Mucosa of stomach (tissue), 1 donor: ENCODE measurements around the gene RMND5A.
"Not testable (repeated sequence)": the region's sequence is repeated elsewhere in the genome, so short reads cannot be mapped to it uniquely, and the experiment has no call there.

Experiments
- H3K27me3 ChIP-seq: one replicate; pipeline ENCODE4 v1.7.0; 2013; ENCODE audit warnings: mild to moderate bottlenecking, low read length; ENCODE audit not compliant: control insufficient read depth, insufficient read depth
- H3K36me3 ChIP-seq: one replicate; pipeline ENCODE4 v1.7.0; 2013; ENCODE audit warnings: low read length; ENCODE audit not compliant: control insufficient read depth, insufficient read depth
- H3K4me1 ChIP-seq: one replicate; pipeline ENCODE4 v1.7.0; 2013; ENCODE audit warnings: mild to moderate bottlenecking, low read length; ENCODE audit not compliant: control insufficient read depth, insufficient read depth
- H3K4me3 ChIP-seq: one replicate; pipeline ENCODE4 v1.7.0; 2013; ENCODE audit warnings: low read length
- H3K9ac ChIP-seq: one replicate; pipeline ENCODE4 v1.7.0; 2013; ENCODE audit warnings: mild to moderate bottlenecking, low read length, moderate library complexity
- H3K9me3 ChIP-seq: one replicate; pipeline ENCODE4 v1.7.0; 2013; ENCODE audit warnings: mild to moderate bottlenecking, low read length, moderate library complexity; ENCODE audit not compliant: control insufficient read depth
- donor health status: Pancreatic carcinoma.

Gene RMND5A

GRCh38 chr2:86686905-86687304 is 33.2 kb upstream of the RMND5A start:
- H3K27me3 ChIP-seq: no peaks in the 10 kb centered on the region
- no peaks in the 10 kb centered on the region for H3K9me3 ChIP-seq

GRCh38 chr2:86695053-86695691 is 24.9 kb upstream of the RMND5A start:
- Histone ChIP-seq H3K4me1 (peaks cover 11% of the 10 kb centered on the region), H3K36me3 (no peaks in the 10 kb centered on the region), H3K9ac (no peak overlapping the region), H3K9me3 (no peaks in the 10 kb centered on the region), H3K4me3 (no peak overlapping the region), H3K27me3 (no peaks in the 10 kb centered on the region)

More at GRCh38 chr2:86686905-86687304, 33.2 kb upstream of the RMND5A start:
- Histone ChIP-seq H3K4me3 (no peak overlapping the region), H3K4me1 (no peaks in the 10 kb centered on the region), H3K9ac (no peak overlapping the region), H3K36me3 (no peaks in the 10 kb centered on the region)

- Histone ChIP-seq H3K27me3 (no peaks in the 10 kb centered on the region), H3K9ac (no peak overlapping the region), H3K9me3 (no peaks in the 10 kb centered on the region), H3K36me3 (no peaks in the 10 kb centered on the region), H3K4me1 (peaks cover 11% of the 10 kb centered on the region), H3K4me3 (no peak overlapping the region)
These were observed 22.5 kb upstream of the RMND5A start for GRCh38 chr2:86697551-86698104.

GRCh38 chr2:86700690-86701089 is 19.4 kb upstream of the RMND5A start:
- Histone ChIP-seq H3K4me3 (no peak overlapping the region), H3K36me3 (no peaks in the 10 kb centered on the region), H3K27me3 (no peaks in the 10 kb centered on the region), H3K9me3 (no peaks in the 10 kb centered on the region), H3K4me1 (peaks cover 35% of the 10 kb centered on the region), H3K9ac (no peak overlapping the region)

- peak overlapping the region; percentile 54 for H3K9ac ChIP-seq
These were observed 16.3 kb upstream of the RMND5A start for GRCh38 chr2:86703704-86704361.

GRCh38 chr2:86704459-86704971 is 15.6 kb upstream of the RMND5A start:
- Histone ChIP-seq H3K4me1 (peaks cover 24% of the 10 kb centered on the region), H3K9me3 (no peaks in the 10 kb centered on the region), H3K4me3 (no peak overlapping the region), H3K27me3 (no peaks in the 10 kb centered on the region), H3K9ac (peak overlapping the region; percentile 54), H3K36me3 (no peaks in the 10 kb centered on the region)

More at GRCh38 chr2:86703704-86704361, 16.3 kb upstream of the RMND5A start:
- Histone ChIP-seq H3K36me3 (no peaks in the 10 kb centered on the region), H3K4me1 (peaks cover 24% of the 10 kb centered on the region), H3K4me3 (no peak overlapping the region), H3K9me3 (no peaks in the 10 kb centered on the region), H3K27me3 (no peaks in the 10 kb centered on the region)

- Histone ChIP-seq H3K4me1 (peaks cover 24% of the 10 kb centered on the region), H3K9ac (no peak overlapping the region), H3K4me3 (no peak overlapping the region), H3K27me3 (no peaks in the 10 kb centered on the region), H3K36me3 (no peaks in the 10 kb centered on the region), H3K9me3 (no peaks in the 10 kb centered on the region)
These were observed 13.9 kb upstream of the RMND5A start for GRCh38 chr2:86706220-86706619.

- no peak overlapping the region for H3K4me3 ChIP-seq
- no peaks in the 10 kb centered on the region for H3K27me3 ChIP-seq
- no peak overlapping the region for H3K9ac ChIP-seq
- H3K9me3 ChIP-seq: no peaks in the 10 kb centered on the region
- peaks cover 24% of the 10 kb centered on the region for H3K4me1 ChIP-seq
- no peaks in the 10 kb centered on the region for H3K36me3 ChIP-seq
These were observed 13.2 kb upstream of the RMND5A start for GRCh38 chr2:86706935-86707334.

- H3K36me3 ChIP-seq, H3K4me3 ChIP-seq, H3K27me3 ChIP-seq, H3K9ac ChIP-seq, H3K9me3 ChIP-seq: not testable (repeated sequence)
- H3K4me1 ChIP-seq: peaks cover 22% of the 10 kb centered on the region
These were observed 12.0 kb upstream of the RMND5A start for GRCh38 chr2:86708126-86708525.

- not testable (repeated sequence) for H3K4me3 ChIP-seq, H3K9me3 ChIP-seq, H3K9ac ChIP-seq, H3K36me3 ChIP-seq, H3K4me1 ChIP-seq, H3K27me3 ChIP-seq
These were observed 5.4 kb upstream of the RMND5A start for GRCh38 chr2:86714579-86715173.

GRCh38 chr2:86719263-86719636 is 841 bp upstream of the RMND5A start:
- H3K4me3 ChIP-seq, H3K27me3 ChIP-seq, H3K4me1 ChIP-seq, H3K9me3 ChIP-seq, H3K36me3 ChIP-seq: not testable (repeated sequence)
- H3K9ac ChIP-seq: peak overlapping the region; percentile 66
